ENCODE results near the gene PCOLCE2. TPM values are rescaled to one million over a fixed set of nuclear protein-coding genes. Genes with fewer than 3 reads are reported as not detected.

The PCOLCE2 gene
- total and polyA plus RNA-seq, 4 donors = 9.1 to 17.2 (median 13.3) TPM

- WGBS = 53% methylated on average over 2 of the region's 2 CpGs
- Histone ChIP-seq H3K9me3 (ENCODE audit: control insufficient read depth in 4 of 4, low read length in 3 of 4) (no peaks in the 10 kb centered on the region), H3K4me1 (ENCODE audit: control insufficient read depth in 4 of 4, insufficient read depth in 4 of 4, low read length in 3 of 4) (peaks cover 0 to 8% (median 4%) of the 10 kb centered on the region in 4 donors), H3K27me3 (ENCODE audit: control insufficient read depth in 4 of 4, insufficient read depth in 4 of 4, low read length in 3 of 4) (no peaks in the 10 kb centered on the region), H3K36me3 (ENCODE audit: control insufficient read depth in 4 of 4, insufficient read depth in 3 of 4, low read depth in 1 of 4, low read length in 3 of 4) (no peaks in the 10 kb centered on the region), H3K27ac (ENCODE audit: low read depth in 1 of 2, low read length in 2 of 2) (no peak overlapping the region), H3K9ac (ENCODE audit: low read depth in 1 of 2, low read length in 2 of 2) (no peak overlapping the region), H3K4me3 (ENCODE audit: low read depth in 1 of 3, low read length in 3 of 3) (no peak overlapping the region)
- TF ChIP-seq MAX (IDR thresholded peaks at IDR 0.05) (no peak), YY1 (IDR thresholded peaks at IDR 0.05) (no peak), HNF4A (conservative IDR thresholded peaks at IDR 0.05) (no peak), FOXA2 (IDR thresholded peaks at IDR 0.05) (no peak), ZBTB33 (IDR thresholded peaks at IDR 0.05) (no peak), FOXA1 (IDR thresholded peaks at IDR 0.05) (no peak), RXRA (IDR thresholded peaks at IDR 0.05) (no peak), SP1 (IDR thresholded peaks at IDR 0.05) (no peak), RAD21 (IDR thresholded peaks at IDR 0.05) (no peak), JUND (IDR thresholded peaks at IDR 0.05) (no peak), CTCF (IDR thresholded peaks at IDR 0.05; ENCODE audit: low read depth, low read length, missing input control) (no peak), HNF4G (IDR thresholded peaks at IDR 0.05) (no peak), REST (IDR thresholded peaks at IDR 0.05) (no peak)
- DNase-seq (ENCODE audit: low spot score) = no peak
Measured at GRCh38 chr3:142916605-142917004, 27.7 kb upstream of the PCOLCE2 start.

- Histone ChIP-seq H3K4me1 (ENCODE audit: control insufficient read depth in 4 of 4, insufficient read depth in 4 of 4, low read length in 3 of 4) (peaks cover 0 to 8% (median 4%) of the 10 kb centered on the region in 4 donors), H3K36me3 (ENCODE audit: control insufficient read depth in 4 of 4, insufficient read depth in 3 of 4, low read depth in 1 of 4, low read length in 3 of 4) (no peaks in the 10 kb centered on the region), H3K4me3 (ENCODE audit: low read depth in 1 of 3, low read length in 3 of 3) (no peak overlapping the region), H3K9ac (ENCODE audit: low read depth in 1 of 2, low read length in 2 of 2) (no peak overlapping the region), H3K27ac (ENCODE audit: low read depth in 1 of 2, low read length in 2 of 2) (no peak overlapping the region), H3K9me3 (ENCODE audit: control insufficient read depth in 4 of 4, low read length in 3 of 4) (no peaks in the 10 kb centered on the region), H3K27me3 (ENCODE audit: control insufficient read depth in 4 of 4, insufficient read depth in 4 of 4, low read length in 3 of 4) (no peaks in the 10 kb centered on the region)
- 91% methylated on average over 3 of the region's 3 CpGs for WGBS
- DNase-seq (ENCODE audit: low spot score) = no peak
- no peak for TF ChIP-seq ATF3 (IDR thresholded peaks at IDR 0.05)
- no peak for TF ChIP-seq FOXA2 (IDR thresholded peaks at IDR 0.05)
- no peak for TF ChIP-seq MAX (IDR thresholded peaks at IDR 0.05)
- no peak for TF ChIP-seq SP1 (IDR thresholded peaks at IDR 0.05)
- no peak for TF ChIP-seq FOXA1 (IDR thresholded peaks at IDR 0.05)
- TF ChIP-seq ZBTB33 (IDR thresholded peaks at IDR 0.05) = no peak
- TF ChIP-seq EGR1 (IDR thresholded peaks at IDR 0.05; ENCODE audit: low read depth in 2 of 2) = no peak
- no peak for TF ChIP-seq GABPA (IDR thresholded peaks at IDR 0.05 in 1 of 2, conservative IDR thresholded peaks at IDR 0.05 in 1 of 2)
- no peak for TF ChIP-seq HNF4A (conservative IDR thresholded peaks at IDR 0.05)
- no peak for TF ChIP-seq HNF4G (IDR thresholded peaks at IDR 0.05)
- no peak for TF ChIP-seq REST (IDR thresholded peaks at IDR 0.05)
Measured at GRCh38 chr3:142915636-142916035, 26.8 kb upstream of the PCOLCE2 start.
